Measurements from ENCODE around the gene IL12RB1. TPM values are rescaled to one million over a fixed set of nuclear protein-coding genes. Genes with fewer than 3 reads are reported as not detected.
A peak's percentile ranks its signal among the peaks of the same experiment; 100 is the strongest.

Gene IL12RB1
- total RNA-seq (ENCODE audit: low replicate concordance) = not detected in 2 replicates

DNA sequence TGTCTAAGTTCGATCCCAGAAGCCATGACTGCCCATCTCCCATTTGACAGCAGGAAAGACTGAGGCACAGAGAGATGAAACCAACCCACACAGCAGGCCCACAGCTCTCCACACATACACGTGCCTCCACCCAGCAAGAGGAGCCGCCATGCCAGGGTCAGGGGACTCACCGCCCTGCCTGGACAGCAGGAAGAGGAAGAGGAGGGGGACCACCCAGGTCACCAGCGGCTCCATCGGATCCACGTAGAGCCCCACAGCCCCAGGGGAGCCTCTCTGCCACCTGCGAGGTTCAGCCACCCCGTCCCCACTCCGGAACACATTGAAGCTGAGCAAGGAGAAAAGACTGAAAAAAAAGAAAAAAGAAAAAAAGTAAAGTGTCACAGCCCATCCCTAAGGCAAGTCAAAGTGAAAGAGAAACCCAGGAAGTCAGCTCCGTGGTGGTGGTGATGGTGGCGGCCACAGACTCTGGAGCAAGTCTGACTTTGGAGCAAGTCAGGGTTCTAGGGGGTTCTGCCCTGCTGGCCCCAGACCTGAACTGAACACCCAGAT is at the start of gene IL12RB1:
TSS of gene IL12RB1 (minus strand) at position 345 of the 549 bp plus-strand sequence. CDS start at position 234, 111 bp downstream.
- H3K9me3 ChIP-seq (ENCODE audit: low read depth) = no peaks in the 10 kb centered on the region
- no peak within 1 kb of the TSS for H3K27ac ChIP-seq
- H3K4me1 ChIP-seq = no peaks in the 10 kb centered on the region
- no peak within 1 kb of the TSS for H2AFZ ChIP-seq (replicated peaks)
- no peaks in the 10 kb centered on the region for H3K79me2 ChIP-seq (ENCODE audit: low read depth)
- Mint-ChIP-seq H3K27me3 (ENCODE audit: insufficient read depth, low read depth) (peaks cover 12% of the 10 kb centered on the region), H3K9me3 (peaks cover 3% of the 10 kb centered on the region), H3K36me3 (no peaks in the 10 kb centered on the region), H3K27ac (no peak within 1 kb of the TSS), H3K4me1 (peaks cover 12% of the 10 kb centered on the region), H3K4me3 (peak within 1 kb of the TSS; percentile 54)
- no peak within 1 kb of the TSS for H3K4me2 ChIP-seq
- H3K36me3 ChIP-seq = no peaks in the 10 kb centered on the region
- no peak for DNase-seq (ENCODE audit: low spot score)
- H3K9ac ChIP-seq = no peak within 1 kb of the TSS
- no peaks in the 10 kb centered on the region for H3K27me3 ChIP-seq
- no peaks in the 10 kb centered on the region for H3F3A ChIP-seq (ENCODE audit: low read depth)
- no peak within 1 kb of the TSS for H3K4me3 ChIP-seq
- no peaks in the 10 kb centered on the region for H4K20me1 ChIP-seq (ENCODE audit: low read depth)
- TF ChIP-seq CTCF (IDR thresholded peaks at IDR 0.05) (no peak), EZH2phosphoT487 (IDR thresholded peaks at IDR 0.05) (no peak), EZH2 (IDR thresholded peaks at IDR 0.05) (no peak)

DNA sequence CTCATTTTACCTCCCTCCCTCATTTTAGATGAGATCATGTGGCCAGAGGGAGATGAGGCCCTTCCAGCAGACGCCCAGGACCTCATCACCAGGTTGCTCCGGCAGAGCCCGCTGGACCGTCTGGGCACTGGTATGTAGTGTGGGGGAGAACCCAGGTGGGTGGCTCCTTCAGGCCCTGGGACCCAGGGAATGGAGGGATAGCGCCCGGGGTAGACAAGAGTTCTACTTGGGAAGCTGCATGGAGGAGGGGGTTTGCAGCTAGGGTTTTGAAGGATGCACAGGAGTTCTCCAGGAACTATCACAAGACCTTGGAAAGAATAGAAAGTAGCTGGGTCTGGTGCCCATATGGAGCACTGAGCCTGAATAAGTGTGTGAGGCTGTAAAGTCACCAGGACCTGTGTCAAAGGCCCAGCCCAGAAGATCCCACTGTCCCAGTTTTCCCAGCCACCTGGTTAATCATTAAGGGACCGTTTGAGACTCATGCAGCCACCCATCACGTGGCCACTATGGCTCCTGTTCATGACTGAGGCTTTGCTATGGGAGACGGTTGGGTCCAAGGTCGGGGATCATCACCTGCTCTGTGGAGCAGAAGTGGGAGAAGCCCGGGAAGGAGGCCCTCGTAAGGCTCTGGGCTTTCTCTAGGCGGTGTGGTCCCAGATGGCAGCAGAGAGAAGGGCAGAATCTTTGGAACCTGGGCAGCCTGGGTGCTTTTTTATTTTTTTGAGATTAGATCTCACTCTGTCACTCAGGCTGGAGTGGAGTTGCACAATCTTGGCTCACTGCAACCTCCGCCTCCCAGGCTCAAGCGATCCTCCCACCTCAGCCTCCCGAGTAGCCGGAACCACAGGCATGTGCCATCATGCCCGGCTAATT is 49.2 kb upstream of the IL12RB1 start:
- H3K4me1 ChIP-seq = no peaks in the 10 kb centered on the region
- no peaks in the 10 kb centered on the region for H3K9me3 Mint-ChIP-seq
- no peaks in the 10 kb centered on the region for H4K20me1 ChIP-seq (ENCODE audit: low read depth)
- no peaks in the 10 kb centered on the region for H3K9me3 ChIP-seq (ENCODE audit: low read depth)
- H3K4me2 ChIP-seq = no peak overlapping the region
- H3K27me3 ChIP-seq = no peaks in the 10 kb centered on the region
- H3F3A ChIP-seq (ENCODE audit: low read depth) = no peaks in the 10 kb centered on the region
- no peak for DNase-seq (ENCODE audit: low spot score)
- H3K27me3 Mint-ChIP-seq (ENCODE audit: insufficient read depth, low read depth) = peaks cover 3% of the 10 kb centered on the region
- H3K79me2 ChIP-seq (ENCODE audit: low read depth) = no peaks in the 10 kb centered on the region
- no peaks in the 10 kb centered on the region for H3K4me1 Mint-ChIP-seq
- TF ChIP-seq CTCF (IDR thresholded peaks at IDR 0.05) (no peak), EZH2 (IDR thresholded peaks at IDR 0.05) (no peak), EZH2phosphoT487 (IDR thresholded peaks at IDR 0.05) (no peak)
- H3K27ac ChIP-seq = no peak overlapping the region
- no peak overlapping the region for H3K4me3 ChIP-seq
- H3K36me3 ChIP-seq = peaks cover 3% of the 10 kb centered on the region
- no peak overlapping the region for H3K27ac Mint-ChIP-seq
- no peak overlapping the region for H3K4me3 Mint-ChIP-seq
- peaks cover 17% of the 10 kb centered on the region for H3K36me3 Mint-ChIP-seq
- no peak overlapping the region for H2AFZ ChIP-seq (replicated peaks)
- H3K9ac ChIP-seq = no peak overlapping the region

DNA sequence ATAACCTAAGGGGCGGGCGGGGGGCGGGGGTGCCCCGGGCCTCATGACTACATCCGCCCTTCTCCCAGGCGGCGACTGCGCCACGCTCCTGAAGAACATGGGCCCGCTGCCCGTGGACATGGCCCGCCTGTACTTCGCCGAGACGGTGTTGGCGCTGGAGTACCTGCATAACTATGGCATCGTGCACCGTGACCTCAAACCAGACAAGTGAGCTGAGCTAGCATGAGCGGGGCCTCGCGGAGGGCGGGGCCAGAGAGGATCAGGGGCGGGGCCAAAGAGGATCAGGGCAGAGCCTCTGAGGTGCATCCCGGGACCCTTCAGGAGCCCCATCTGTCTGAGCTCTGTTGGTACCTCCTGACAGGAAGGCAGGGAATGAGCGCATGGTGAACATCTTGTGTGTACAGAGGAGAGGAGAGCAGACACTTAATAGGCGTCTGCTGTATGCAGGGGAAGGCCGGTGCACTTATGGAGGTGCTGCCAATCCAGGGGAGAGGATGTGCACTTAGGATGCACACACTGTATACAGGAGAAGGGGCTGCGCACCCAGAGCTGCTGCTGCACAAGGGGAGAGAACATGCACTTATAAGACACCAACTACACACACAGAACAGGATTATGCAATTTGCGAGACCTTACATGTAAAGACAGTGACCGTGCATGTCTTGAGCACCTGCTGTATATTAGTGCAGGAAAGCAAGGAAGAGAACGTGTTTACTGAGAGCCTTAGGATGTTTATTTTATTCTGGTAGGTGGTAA is 45.3 kb upstream of the IL12RB1 start:
- H3K4me3 Mint-ChIP-seq = no peak overlapping the region

More for the DNA sequence above, 45.3 kb upstream of the IL12RB1 start:
- Histone ChIP-seq H3K4me2 (no peak overlapping the region), H3K9ac (no peak overlapping the region), H3K4me3 (no peak overlapping the region), H3K36me3 (no peaks in the 10 kb centered on the region), H3K79me2 (ENCODE audit: low read depth) (no peaks in the 10 kb centered on the region), H3K4me1 (no peaks in the 10 kb centered on the region), H3K27me3 (no peaks in the 10 kb centered on the region), H3K9me3 (ENCODE audit: low read depth) (no peaks in the 10 kb centered on the region), H3F3A (ENCODE audit: low read depth) (no peaks in the 10 kb centered on the region), H3K27ac (no peak overlapping the region), H2AFZ (replicated peaks) (no peak overlapping the region), H4K20me1 (ENCODE audit: low read depth) (no peaks in the 10 kb centered on the region)
- no peak overlapping the region for H3K27ac Mint-ChIP-seq
- H3K27me3 Mint-ChIP-seq (ENCODE audit: insufficient read depth, low read depth) = peaks cover 3% of the 10 kb centered on the region
- peaks cover 13% of the 10 kb centered on the region for H3K36me3 Mint-ChIP-seq
- H3K4me1 Mint-ChIP-seq = no peaks in the 10 kb centered on the region
- DNase-seq (ENCODE audit: low spot score) = peak; percentile 36
- no peaks in the 10 kb centered on the region for H3K9me3 Mint-ChIP-seq
- TF ChIP-seq EZH2 (IDR thresholded peaks at IDR 0.05) (no peak), CTCF (IDR thresholded peaks at IDR 0.05) (no peak), EZH2phosphoT487 (IDR thresholded peaks at IDR 0.05) (no peak)
